ENCODE measurements around the gene BBS7. TPM values are rescaled to one million over a fixed set of nuclear protein-coding genes. Genes with fewer than 3 reads are reported as not detected.

Gene BBS7
- total RNA-seq, 2 donors from 2014 or later = 4.9 to 5.5 TPM

DNA sequence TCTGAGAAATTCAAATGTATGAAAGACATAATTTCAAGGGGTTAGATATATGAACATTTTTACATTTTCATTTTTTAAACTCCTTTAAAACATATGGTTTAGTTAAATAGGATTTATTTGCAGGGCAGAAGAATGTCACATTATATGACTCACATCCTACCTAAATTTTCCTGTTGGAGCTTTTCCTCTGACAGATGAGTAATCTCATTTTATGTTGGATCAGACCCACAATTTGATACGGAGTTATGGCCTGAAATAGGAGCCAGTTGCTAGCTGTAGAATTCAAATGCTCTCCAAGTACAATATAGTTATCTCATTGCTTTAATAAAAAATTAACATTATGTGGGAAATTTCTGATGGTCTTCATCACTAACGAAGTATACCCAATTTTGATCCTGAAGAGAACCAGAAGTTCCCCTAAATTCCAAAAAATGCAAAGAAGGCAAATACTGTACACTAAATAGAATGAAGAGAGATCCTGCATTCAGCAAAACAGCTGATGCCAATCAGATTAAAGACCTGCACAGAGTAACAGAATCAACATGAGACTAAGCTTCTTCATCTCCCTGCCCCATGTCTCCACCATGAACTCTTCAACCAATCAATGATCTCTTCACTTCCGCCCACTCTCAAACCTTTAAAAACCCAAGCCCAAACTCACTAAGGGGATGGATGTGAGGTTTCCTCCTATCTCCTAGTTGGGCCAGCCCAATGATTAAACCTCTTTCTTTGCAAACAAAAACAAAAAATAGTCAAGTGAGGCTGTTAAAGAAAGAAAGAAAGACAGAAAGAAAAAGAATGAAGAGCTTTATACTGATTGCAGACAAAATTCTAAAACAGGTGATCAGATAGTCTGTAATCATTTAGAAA, 80.1 kb downstream of the BBS7 start:
- Histone ChIP-seq H3K9me3 (no peaks in the 10 kb centered on the region), H3K27ac (no peak overlapping the region), H3K36me3 (no peaks in the 10 kb centered on the region), H3K27me3 (no peaks in the 10 kb centered on the region), H3K4me3 (no peak overlapping the region), H3K4me1 (peaks cover 0 to 6% of the 10 kb centered on the region in 2 donors)
- no peak for TF ChIP-seq CTCF (IDR thresholded peaks at IDR 0.05)
- no peak for DNase-seq (ENCODE audit: low spot score)

- no peak for DNase-seq (ENCODE audit: low spot score)
- TF ChIP-seq CTCF (IDR thresholded peaks at IDR 0.05) = no peak
- Histone ChIP-seq H3K4me1 (peaks cover 0 to 10% of the 10 kb centered on the region in 2 donors), H3K4me3 (no peak overlapping the region), H3K9me3 (no peaks in the 10 kb centered on the region), H3K27ac (no peak overlapping the region), H3K36me3 (no peaks in the 10 kb centered on the region), H3K27me3 (no peaks in the 10 kb centered on the region)
These were observed 80.8 kb downstream of the BBS7 start for GRCh38 chr4:121789455-121789854.

DNA sequence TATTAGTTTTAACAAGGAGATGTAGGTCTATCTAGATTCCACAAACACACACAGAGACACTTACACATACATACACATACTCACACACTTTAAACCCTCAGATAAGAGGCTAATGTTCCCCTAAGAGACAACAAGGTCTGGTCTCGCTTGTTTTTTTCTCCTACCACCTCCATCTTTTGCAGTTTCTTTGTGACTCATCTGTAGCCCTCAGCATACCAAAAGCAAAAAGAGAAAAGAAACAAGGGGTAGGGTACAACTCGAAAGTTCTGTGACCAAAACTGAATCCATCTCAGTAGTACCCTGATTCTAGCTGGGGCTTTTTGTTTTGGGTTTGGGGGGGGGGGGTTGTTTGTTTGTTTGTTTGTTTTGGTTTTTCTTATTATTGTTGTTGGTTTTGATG, 81.4 kb downstream of the BBS7 start:
- Histone ChIP-seq H3K36me3 (no peaks in the 10 kb centered on the region), H3K27me3 (no peaks in the 10 kb centered on the region), H3K4me3 (no peak overlapping the region), H3K4me1 (peaks cover 0 to 10% of the 10 kb centered on the region in 2 donors), H3K9me3 (no peaks in the 10 kb centered on the region), H3K27ac (no peak overlapping the region)
- DNase-seq (ENCODE audit: low spot score) = no peak
- no peak for TF ChIP-seq CTCF (IDR thresholded peaks at IDR 0.05)

GRCh38 chr4:121786221-121786620, 84.1 kb downstream of the BBS7 start:
- Histone ChIP-seq H3K36me3 (no peaks in the 10 kb centered on the region), H3K4me1 (peaks cover 0 to 10% of the 10 kb centered on the region in 2 donors), H3K27ac (no peak overlapping the region), H3K27me3 (no peaks in the 10 kb centered on the region), H3K4me3 (no peak overlapping the region), H3K9me3 (no peaks in the 10 kb centered on the region)
- no peak for TF ChIP-seq CTCF (IDR thresholded peaks at IDR 0.05)
- no peak for DNase-seq (ENCODE audit: low spot score)

DNA sequence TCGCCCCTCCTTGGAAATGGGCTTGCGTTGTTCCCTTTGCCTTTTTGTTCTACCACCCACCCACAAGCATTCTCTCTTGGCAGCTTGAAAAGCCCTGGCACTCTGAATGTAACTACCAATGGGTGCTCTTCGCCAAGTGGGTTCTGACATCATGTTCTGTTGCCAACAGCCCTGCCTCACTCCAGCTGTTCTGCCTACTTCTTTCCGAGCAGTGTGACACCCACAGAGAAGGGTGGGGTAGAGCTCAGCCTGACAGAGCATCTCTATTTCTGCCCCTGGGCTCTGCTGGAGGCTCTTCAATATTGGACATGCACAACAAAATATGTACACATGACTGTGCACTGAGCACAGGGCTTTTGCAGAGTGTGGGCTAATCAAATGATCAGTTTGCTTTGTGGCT, 84.8 kb downstream of the BBS7 start:
- no peaks in the 10 kb centered on the region for H3K9me3 ChIP-seq

More for the DNA sequence above, 84.8 kb downstream of the BBS7 start:
- Histone ChIP-seq H3K27me3 (no peaks in the 10 kb centered on the region), H3K4me3 (no peak overlapping the region), H3K27ac (no peak overlapping the region), H3K36me3 (no peaks in the 10 kb centered on the region), H3K4me1 (peaks cover 0 to 10% of the 10 kb centered on the region in 2 donors)
- DNase-seq (ENCODE audit: low spot score) = no peak
- TF ChIP-seq CTCF (IDR thresholded peaks at IDR 0.05) = no peak

Data from right atrium auricular region (tissue), 2 donors.